ENCODE measurements around the gene GPS1.

GPS1 gene

DNA sequence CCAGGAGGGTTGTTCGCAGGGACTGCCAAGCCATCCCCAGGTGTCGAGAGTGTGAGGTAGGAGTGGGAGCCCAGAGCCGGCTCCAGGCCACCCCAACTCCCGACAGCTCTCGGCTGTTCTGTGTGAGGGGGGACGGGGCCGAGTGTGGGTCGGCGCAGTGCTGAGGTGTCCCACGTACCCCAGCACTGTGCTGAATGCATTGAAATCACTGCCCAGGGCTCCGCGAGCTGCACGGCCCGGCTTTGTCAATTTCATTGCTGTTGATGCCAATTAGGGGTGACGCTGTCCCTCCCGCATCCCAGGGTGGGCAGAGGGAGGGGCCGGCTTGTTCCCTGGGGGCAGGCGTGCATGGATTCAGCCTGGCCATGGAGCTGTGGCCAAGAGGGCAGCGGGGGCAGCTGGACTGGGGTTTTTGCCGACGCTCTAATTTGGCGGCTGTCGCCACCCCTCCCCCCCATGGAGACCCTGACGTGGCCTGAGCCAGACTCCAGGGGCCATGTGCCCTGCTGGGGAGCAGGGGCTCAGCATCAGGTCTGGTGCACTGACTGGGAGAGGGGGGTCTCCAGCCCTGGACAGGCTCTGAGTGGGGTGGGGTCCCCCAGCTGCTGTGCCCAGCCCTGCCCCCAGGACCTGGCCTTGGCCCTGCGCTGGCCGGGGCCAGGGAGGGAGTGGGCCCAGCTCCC, 43.3 kb upstream of the GPS1 start:
- H3K4me3 ChIP-seq (ENCODE audit: low read depth, low read length): no peak overlapping the region
- peaks cover 34 to 43% of the 10 kb centered on the region in 2 experiments for H3K4me1 ChIP-seq (ENCODE audit: control insufficient read depth in 1 of 2, insufficient read depth in 2 of 2, low read length in 2 of 2)
- no peak overlapping the region for H3K4ac ChIP-seq (ENCODE audit: low read depth, low read length)
- peak overlapping the region; percentile 5 for H2BK12ac ChIP-seq (ENCODE audit: low read length)
- no peak overlapping the region for H3K4me2 ChIP-seq (ENCODE audit: low read length)
- no peak overlapping the region for H2AFZ ChIP-seq (ENCODE audit: insufficient read depth, low read length, poor library complexity)
- peaks cover 31% of the 10 kb centered on the region for H3K79me1 ChIP-seq (ENCODE audit: low read length)
- peaks cover 8% of the 10 kb centered on the region for H3K79me2 ChIP-seq (ENCODE audit: control insufficient read depth, insufficient read depth, low read length, poor library complexity)
- no peak overlapping the region for H3K27ac ChIP-seq (ENCODE audit: low read depth, low read length)
- no peak overlapping the region for H4K8ac ChIP-seq (ENCODE audit: low read depth, low read length)
- WGBS (ENCODE audit: extremely low coverage, insufficient coverage, insufficient read length): no CpG with 5 or more reads among the region's 26 CpGs
- no peak overlapping the region for H2BK5ac ChIP-seq (ENCODE audit: low read depth, low read length, poor library complexity)
- peak overlapping the region; percentile 25 for H3K18ac ChIP-seq (ENCODE audit: low read length)
- peak overlapping the region; percentile 14 for H4K91ac ChIP-seq (ENCODE audit: low read depth, low read length)
- no peak overlapping the region for H4K12ac ChIP-seq (ENCODE audit: low read depth, low read length)
- peaks cover 5% of the 10 kb centered on the region for H3K9me3 ChIP-seq (ENCODE audit: insufficient read depth, low read depth, low read length)
- H3K23ac ChIP-seq (ENCODE audit: low read length): no peak overlapping the region
- no peaks in the 10 kb centered on the region for H3K27me3 ChIP-seq (ENCODE audit: insufficient read depth, low read length)
- no peak for DNase-seq
- peak overlapping the region; percentile 44 for H2AK5ac ChIP-seq (ENCODE audit: low read length)
- H3K9ac ChIP-seq (ENCODE audit: low read length): no peak overlapping the region
- H3K36me3 ChIP-seq (ENCODE audit: control insufficient read depth in 1 of 2, insufficient read depth in 2 of 2, low read length in 2 of 2): peaks cover 3 to 9% of the 10 kb centered on the region in 2 experiments
- H3K14ac ChIP-seq (ENCODE audit: low read length): no peak overlapping the region
- H2BK120ac ChIP-seq (ENCODE audit: insufficient read depth, low read length, poor library complexity): no peak overlapping the region

DNA sequence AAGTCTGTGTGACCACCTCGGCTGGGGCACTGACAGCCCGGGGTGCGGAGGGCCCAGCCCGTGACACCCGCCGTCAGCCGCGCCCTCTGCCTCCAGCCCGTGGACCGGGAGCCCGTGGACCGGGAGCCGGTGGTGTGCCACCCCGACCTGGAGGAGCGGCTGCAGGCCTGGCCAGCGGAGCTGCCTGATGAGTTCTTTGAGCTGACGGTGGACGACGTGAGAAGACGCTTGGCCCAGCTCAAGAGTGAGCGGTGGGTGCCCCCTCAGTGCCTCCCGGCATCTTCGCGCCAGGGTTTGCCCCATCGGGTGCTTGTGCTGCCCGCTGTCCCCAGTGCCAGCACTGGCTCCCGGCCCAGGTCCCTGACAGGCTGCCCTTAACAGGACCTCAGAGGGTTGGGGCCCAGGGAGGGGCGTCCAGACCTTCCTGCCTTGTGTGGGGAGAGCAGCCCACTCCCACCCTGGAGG, 42.7 kb upstream of the GPS1 start:
- H4K8ac ChIP-seq (ENCODE audit: low read depth, low read length): no peak overlapping the region
- no peak overlapping the region for H3K4me2 ChIP-seq (ENCODE audit: low read length)
- peaks cover 31% of the 10 kb centered on the region for H3K79me1 ChIP-seq (ENCODE audit: low read length)
- no peak overlapping the region for H2BK12ac ChIP-seq (ENCODE audit: low read length)
- no peak overlapping the region for H4K12ac ChIP-seq (ENCODE audit: low read depth, low read length)
- DNase-seq: no peak
- peaks cover 8% of the 10 kb centered on the region for H3K79me2 ChIP-seq (ENCODE audit: control insufficient read depth, insufficient read depth, low read length, poor library complexity)
- peaks cover 36 to 43% of the 10 kb centered on the region in 2 experiments for H3K4me1 ChIP-seq (ENCODE audit: control insufficient read depth in 1 of 2, insufficient read depth in 2 of 2, low read length in 2 of 2)
- H3K4ac ChIP-seq (ENCODE audit: low read depth, low read length): no peak overlapping the region
- H3K18ac ChIP-seq (ENCODE audit: low read length): no peak overlapping the region
- peaks cover 5% of the 10 kb centered on the region for H3K9me3 ChIP-seq (ENCODE audit: insufficient read depth, low read depth, low read length)
- no peak overlapping the region for H3K9ac ChIP-seq (ENCODE audit: low read length)
- no peak overlapping the region for H3K23ac ChIP-seq (ENCODE audit: low read length)
- H3K14ac ChIP-seq (ENCODE audit: low read length): no peak overlapping the region
- peaks cover 3 to 9% of the 10 kb centered on the region in 2 experiments for H3K36me3 ChIP-seq (ENCODE audit: control insufficient read depth in 1 of 2, insufficient read depth in 2 of 2, low read length in 2 of 2)
- H3K27ac ChIP-seq (ENCODE audit: low read depth, low read length): no peak overlapping the region
- no peak overlapping the region for H2BK5ac ChIP-seq (ENCODE audit: low read depth, low read length, poor library complexity)
- H2BK120ac ChIP-seq (ENCODE audit: insufficient read depth, low read length, poor library complexity): no peak overlapping the region
- peak overlapping the region; percentile 14 for H4K91ac ChIP-seq (ENCODE audit: low read depth, low read length)
- no peak overlapping the region for H2AK5ac ChIP-seq (ENCODE audit: low read length)
- no peak overlapping the region for H3K4me3 ChIP-seq (ENCODE audit: low read depth, low read length)
- H2AFZ ChIP-seq (ENCODE audit: insufficient read depth, low read length, poor library complexity): no peak overlapping the region
- WGBS (ENCODE audit: extremely low coverage, insufficient coverage, insufficient read length): no CpG with 5 or more reads among the region's 28 CpGs
- H3K27me3 ChIP-seq (ENCODE audit: insufficient read depth, low read length): no peaks in the 10 kb centered on the region

DNA sequence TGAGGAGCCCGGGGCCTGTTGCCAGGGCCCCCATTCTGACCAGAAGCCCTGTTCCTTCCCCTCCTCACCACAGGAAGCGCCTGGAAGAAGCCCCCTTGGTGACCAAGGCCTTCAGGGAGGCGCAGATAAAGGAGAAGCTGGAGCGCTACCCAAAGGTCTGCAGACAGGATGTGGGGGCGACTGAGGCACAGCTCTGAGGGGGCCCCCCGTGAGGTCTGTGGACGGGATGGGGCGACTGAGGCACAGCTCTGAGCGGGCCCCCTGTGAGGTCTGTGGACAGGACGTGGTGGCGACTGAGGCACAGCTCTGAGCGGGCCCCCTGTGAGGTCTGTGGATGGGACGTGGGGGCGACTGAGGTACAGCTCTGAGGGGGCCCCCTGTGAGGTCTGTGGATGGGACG, 42.3 kb upstream of the GPS1 start:
- H3K9ac ChIP-seq (ENCODE audit: low read length): no peak overlapping the region
- H2AFZ ChIP-seq (ENCODE audit: insufficient read depth, low read length, poor library complexity): no peak overlapping the region
- H2BK120ac ChIP-seq (ENCODE audit: insufficient read depth, low read length, poor library complexity): no peak overlapping the region
- no peak overlapping the region for H3K18ac ChIP-seq (ENCODE audit: low read length)
- H3K14ac ChIP-seq (ENCODE audit: low read length): no peak overlapping the region
- peaks cover 31 to 39% of the 10 kb centered on the region in 2 experiments for H3K4me1 ChIP-seq (ENCODE audit: control insufficient read depth in 1 of 2, insufficient read depth in 2 of 2, low read length in 2 of 2)
- H3K9me3 ChIP-seq (ENCODE audit: insufficient read depth, low read depth, low read length): peaks cover 5% of the 10 kb centered on the region
- no peak overlapping the region for H2AK5ac ChIP-seq (ENCODE audit: low read length)
- no peaks in the 10 kb centered on the region for H3K27me3 ChIP-seq (ENCODE audit: insufficient read depth, low read length)
- H2BK12ac ChIP-seq (ENCODE audit: low read length): no peak overlapping the region
- peaks cover 6 to 9% of the 10 kb centered on the region in 2 experiments for H3K36me3 ChIP-seq (ENCODE audit: control insufficient read depth in 1 of 2, insufficient read depth in 2 of 2, low read length in 2 of 2)
- no peak overlapping the region for H3K27ac ChIP-seq (ENCODE audit: low read depth, low read length)
- H3K4me3 ChIP-seq (ENCODE audit: low read depth, low read length): no peak overlapping the region
- H4K91ac ChIP-seq (ENCODE audit: low read depth, low read length): no peak overlapping the region
- H3K23ac ChIP-seq (ENCODE audit: low read length): no peak overlapping the region
- DNase-seq: no peak
- peaks cover 27% of the 10 kb centered on the region for H3K79me1 ChIP-seq (ENCODE audit: low read length)
- H3K4me2 ChIP-seq (ENCODE audit: low read length): no peak overlapping the region
- no CpG with 5 or more reads among the region's 15 CpGs for WGBS (ENCODE audit: extremely low coverage, insufficient coverage, insufficient read length)
- H3K4ac ChIP-seq (ENCODE audit: low read depth, low read length): no peak overlapping the region
- H2BK5ac ChIP-seq (ENCODE audit: low read depth, low read length, poor library complexity): no peak overlapping the region
- peaks cover 4% of the 10 kb centered on the region for H3K79me2 ChIP-seq (ENCODE audit: control insufficient read depth, insufficient read depth, low read length, poor library complexity)
- H4K8ac ChIP-seq (ENCODE audit: low read depth, low read length): no peak overlapping the region
- H4K12ac ChIP-seq (ENCODE audit: low read depth, low read length): no peak overlapping the region

DNA sequence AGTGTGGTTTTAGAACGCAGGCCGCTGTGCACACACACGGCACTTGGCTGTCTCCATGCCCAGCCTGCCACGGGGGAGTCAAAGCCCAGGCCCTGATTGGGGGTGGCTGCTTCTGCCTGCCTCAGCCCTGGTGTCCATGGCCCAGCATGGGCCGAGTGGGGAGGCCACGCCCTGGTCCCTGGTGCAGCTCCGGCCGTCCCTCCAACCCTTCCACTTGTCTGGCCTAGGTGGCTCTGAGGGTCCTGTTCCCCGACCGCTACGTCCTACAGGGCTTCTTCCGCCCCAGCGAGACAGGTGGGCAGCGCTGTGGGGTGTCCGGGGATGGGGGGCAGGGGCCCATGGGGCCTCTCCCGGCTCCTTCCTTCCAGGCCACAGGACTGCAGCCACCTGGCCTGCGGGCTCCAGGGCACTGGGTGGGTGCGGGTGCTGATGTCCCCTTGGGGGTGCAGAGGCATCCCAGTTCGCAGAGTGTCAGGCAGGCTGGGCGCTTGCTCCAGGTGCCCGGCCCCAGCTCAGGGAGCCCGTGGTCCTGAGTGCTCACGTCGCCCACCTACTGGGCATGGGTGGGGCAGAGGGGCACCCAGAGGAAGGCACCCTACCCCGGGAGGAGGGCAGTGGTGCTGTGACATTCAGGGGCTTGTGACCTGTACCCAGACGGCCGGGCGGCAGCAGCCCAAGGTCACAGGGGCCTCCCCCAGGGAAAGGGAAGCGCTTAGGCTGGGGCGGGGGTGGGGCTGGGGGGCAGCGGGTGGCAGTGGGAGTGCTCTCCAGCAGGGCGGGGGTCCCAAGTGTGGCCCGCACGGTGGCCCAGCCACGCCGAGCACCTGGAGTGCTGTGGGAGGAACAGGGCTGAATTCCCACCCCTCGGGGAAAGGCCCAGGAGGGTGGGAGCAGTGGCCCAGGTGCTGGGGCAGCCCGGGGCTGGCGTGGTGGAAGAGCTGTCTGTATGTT, 40.8 kb upstream of the GPS1 start:
- Histone ChIP-seq H3K23ac (ENCODE audit: low read length) (no peak overlapping the region), H3K79me2 (ENCODE audit: control insufficient read depth, insufficient read depth, low read length, poor library complexity) (peaks cover 2% of the 10 kb centered on the region), H3K4ac (ENCODE audit: low read depth, low read length) (no peak overlapping the region), H4K12ac (ENCODE audit: low read depth, low read length) (no peak overlapping the region), H3K4me2 (ENCODE audit: low read length) (no peak overlapping the region), H2AFZ (ENCODE audit: insufficient read depth, low read length, poor library complexity) (no peak overlapping the region), H3K27me3 (ENCODE audit: insufficient read depth, low read length) (no peaks in the 10 kb centered on the region), H3K4me3 (ENCODE audit: low read depth, low read length) (no peak overlapping the region), H3K4me1 (ENCODE audit: control insufficient read depth in 1 of 2, insufficient read depth in 2 of 2, low read length in 2 of 2) (peaks cover 22 to 27% of the 10 kb centered on the region in 2 experiments), H4K91ac (ENCODE audit: low read depth, low read length) (no peak overlapping the region), H3K27ac (ENCODE audit: low read depth, low read length) (no peak overlapping the region), H3K36me3 (ENCODE audit: control insufficient read depth in 1 of 2, insufficient read depth in 2 of 2, low read length in 2 of 2) (peaks cover 6 to 9% of the 10 kb centered on the region in 2 experiments), H3K14ac (ENCODE audit: low read length) (no peak overlapping the region), H3K9me3 (ENCODE audit: insufficient read depth, low read depth, low read length) (peaks cover 3% of the 10 kb centered on the region), H3K9ac (ENCODE audit: low read length) (no peak overlapping the region), H3K18ac (ENCODE audit: low read length) (no peak overlapping the region), H2BK120ac (ENCODE audit: insufficient read depth, low read length, poor library complexity) (no peak overlapping the region), H2AK5ac (ENCODE audit: low read length) (peak overlapping the region; percentile 52), H2BK12ac (ENCODE audit: low read length) (no peak overlapping the region), H2BK5ac (ENCODE audit: low read depth, low read length, poor library complexity) (no peak overlapping the region), H3K79me1 (ENCODE audit: low read length) (peaks cover 16% of the 10 kb centered on the region), H4K8ac (ENCODE audit: low read depth, low read length) (no peak overlapping the region)
- WGBS (ENCODE audit: extremely low coverage, insufficient coverage, insufficient read length): no CpG with 5 or more reads among the region's 39 CpGs
- DNase-seq: no peak
